ENCODE results near the gene CTBP2.

Gene CTBP2

DNA sequence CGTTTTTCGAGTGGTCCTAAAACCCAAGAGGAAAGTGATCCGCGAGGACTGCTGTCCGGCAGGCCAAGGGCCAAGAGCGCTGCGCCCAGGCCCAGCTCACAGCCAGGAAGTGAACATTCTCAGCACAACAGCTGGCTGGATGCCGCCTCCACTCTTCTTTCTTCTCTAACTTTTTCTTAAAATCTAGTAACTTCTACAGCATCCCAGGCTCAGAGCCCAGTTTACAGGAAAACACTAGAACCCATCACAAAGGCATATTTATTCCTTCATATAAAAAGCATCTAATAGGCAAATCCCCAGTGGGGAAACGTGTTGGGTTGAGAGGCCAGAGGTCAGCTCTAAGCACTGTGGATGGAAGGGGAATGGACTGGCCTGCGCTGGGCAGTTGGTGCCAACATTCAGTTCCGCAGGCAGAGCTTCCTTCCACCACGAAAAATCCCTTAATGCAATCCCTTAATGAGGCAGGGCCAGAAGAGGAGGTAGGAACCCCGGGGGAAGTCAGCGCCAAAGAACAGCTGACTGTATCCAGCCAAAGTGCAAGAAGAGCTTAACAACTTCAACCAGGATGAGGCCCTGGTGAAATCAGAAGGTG is 143.7 kb downstream of the CTBP2 start:
- no peak for DNase-seq

DNA sequence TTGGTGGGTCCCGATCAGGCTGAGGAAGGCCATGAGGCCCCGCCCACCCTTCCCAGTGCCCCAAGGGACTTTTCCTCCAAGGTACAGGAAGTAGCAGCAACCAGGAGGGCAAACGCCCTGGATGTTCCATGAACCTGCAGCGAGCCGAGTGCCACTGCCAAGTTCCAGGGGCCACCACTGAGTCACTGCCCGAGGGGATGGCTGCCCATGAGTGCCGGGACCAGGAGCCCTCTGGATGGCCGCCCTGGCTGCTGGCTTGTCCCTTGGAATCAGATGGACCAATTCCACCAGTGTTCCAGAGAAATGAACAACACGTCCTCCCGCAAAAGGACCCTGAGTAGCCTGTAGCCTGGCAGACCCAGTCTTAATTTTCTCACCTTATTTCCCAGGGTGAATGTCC is 144.2 kb downstream of the CTBP2 start:
- no peak for DNase-seq

DNA sequence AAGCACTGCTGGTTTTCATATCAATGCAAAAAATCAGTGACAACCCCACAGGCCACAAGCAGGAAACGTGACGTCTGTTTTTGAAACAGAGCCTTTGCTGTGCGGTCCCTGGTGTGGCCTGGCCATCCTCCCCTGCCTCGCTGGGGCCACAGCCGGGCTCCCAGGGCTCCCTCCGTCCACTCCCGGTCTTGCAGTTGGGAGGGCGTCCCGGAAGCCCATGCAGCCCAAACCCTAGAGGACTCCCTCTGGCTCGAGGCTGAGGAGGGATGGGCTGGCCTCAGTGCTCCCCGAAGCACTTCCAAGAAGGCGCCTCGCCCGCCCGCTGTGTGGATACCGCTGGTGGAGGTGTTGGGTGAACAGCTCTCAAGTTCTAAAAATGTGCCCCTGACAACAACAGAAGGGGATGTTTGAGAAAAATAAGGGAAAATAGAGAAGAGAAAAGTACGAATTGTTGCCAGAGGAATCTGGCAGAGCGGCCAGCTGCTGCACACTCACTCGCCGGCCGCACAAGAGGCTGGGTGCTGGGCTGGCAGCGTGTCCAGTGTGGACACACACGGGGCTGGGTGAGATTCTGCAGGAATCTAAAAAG is 144.9 kb downstream of the CTBP2 start:
- no peak for DNase-seq

DNA sequence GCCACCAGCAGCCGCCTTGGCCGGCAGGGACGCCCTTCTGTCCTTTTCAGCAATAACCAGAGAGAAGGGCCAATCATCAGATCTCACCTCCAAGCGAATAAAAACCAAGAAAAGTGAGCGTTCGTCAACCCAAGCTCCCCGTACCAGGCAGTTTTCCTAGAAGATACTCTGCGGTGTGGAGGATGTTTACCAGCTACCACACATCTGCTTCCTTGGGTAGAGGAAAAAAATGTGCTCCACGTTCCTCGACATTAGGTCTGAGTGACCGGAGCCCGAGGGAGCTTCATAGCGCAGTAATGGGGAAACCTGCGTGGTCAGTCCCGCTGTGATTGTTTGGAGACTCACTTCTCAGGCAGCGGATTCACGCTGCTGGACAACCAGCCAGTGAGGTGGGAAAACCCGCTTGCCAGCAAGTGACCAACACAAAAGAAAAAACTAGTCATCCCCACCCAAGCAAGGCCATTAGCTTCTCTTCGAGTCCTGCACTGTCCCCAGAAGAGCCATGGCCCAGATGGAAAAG is 145.5 kb downstream of the CTBP2 start:
- no peak for DNase-seq

DNA sequence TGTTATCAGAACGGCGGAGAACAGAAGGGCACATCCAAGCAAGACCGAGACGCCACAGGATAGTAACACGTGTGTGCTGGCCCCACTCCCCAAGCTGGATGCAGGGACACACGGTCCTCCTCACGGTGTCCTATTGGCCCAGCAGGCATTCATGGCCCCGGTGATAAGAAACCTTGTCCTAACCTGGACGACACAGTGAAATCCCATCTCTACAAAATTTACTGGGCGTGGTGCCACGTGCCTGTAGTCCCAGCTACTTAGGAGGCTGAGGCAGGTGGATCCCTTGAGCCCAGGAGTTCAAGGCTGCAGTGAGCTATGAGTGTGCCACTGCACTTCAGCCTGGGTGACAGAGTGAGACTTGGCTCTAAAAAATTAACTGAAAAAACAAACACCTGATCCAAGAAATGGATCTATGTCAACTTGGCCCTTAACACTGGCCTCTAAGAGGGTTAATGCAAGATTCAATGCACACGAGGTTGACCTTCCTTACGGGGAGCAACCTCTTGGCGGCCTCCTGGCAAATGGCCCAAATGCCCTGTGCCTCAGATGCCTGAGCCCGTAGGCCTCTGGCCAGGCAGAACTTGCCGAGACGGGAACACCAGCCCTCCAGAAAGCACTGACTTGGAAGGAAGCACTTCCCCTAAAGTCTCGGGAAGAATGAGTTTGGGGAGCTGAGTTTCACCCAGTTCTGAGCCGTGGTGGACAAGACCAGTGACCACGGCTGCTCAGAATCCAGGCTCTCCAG is 146.1 kb downstream of the CTBP2 start:
- DNase-seq: no peak

DNA sequence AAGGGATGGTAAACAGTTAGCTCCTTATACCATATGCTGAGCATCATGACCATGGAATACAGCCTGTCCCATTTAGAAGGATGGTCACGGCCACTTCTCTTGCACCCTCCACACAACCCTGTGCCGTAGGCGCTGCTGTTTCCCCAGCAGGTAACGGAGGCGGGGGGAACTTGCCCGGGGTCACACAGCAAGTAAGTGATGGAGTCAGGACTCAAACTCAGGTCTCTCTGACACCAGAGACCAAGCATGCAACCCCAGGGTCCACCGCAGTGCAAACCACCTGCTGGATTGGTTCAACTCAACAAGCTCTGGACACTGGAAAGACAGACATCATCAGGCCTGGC is 146.9 kb downstream of the CTBP2 start:
- no peak for DNase-seq

DNA sequence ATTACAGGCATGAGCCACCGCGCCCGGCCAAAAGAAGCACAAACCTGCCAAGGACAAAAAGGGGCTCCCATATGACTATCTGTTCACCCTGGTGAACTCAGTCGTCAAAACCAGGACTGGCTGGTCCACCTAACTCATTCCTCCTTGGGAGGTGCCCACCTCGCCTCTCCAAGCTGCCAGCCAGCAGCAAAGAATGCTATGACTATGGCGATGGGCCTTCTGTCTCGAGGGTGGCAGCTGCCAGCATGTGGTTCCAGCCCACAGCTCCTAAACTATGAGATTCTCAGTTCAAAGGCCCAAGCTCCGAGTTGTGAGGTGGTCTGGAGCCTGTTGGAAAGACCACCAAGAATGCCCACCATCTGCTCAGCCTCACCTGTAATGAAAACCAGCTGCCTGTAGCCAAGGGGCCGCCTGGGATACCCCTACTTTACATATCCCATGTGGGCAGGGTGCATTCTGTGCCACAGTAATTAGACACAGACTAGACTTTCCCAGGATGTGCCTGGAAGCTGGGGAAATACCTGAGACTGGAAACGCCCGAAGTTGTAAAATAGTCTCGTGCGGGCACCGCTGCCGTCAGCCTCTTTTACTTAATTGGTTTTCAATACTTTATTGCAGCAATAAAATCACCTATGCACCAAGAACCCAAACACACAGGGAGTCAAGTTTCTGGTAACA is 147.4 kb downstream of the CTBP2 start:
- DNase-seq: no peak

DNA sequence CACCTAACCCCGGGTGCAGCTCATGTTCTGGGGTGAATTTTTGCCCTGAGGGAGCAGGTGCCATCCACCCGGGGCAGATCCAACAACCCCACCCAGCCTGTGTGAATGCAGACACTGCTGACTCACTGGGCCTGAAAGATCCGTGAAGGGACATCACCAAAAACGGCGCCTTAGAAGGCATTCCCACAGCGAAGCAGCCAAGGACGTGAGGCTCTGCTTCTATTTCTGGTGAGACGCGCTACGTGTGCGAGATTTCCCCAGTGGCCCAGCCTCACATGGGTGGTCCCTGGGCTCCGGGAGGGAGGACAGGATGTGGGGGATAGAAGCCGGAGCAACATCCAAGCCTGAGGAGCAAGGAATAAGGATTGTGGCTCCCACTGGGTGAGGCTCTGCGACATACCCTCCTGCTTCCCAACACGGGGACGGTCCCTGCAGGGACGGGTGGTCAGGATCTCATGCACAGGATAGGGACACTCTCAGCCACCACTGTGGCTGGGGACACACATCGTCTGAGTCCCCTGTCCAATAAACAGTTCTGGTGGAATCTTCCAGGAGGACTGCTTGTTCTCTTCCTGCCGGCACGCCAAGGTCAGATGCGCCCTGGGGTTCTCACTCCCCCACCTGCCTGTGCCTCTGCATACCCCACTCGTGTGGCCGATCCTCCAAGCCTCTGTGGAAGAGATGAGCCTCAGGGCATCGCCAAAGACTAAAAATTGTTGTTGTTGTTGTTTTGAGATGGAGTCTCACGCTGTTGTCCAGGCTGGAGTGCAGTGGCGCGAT is 148.2 kb downstream of the CTBP2 start:
- DNase-seq: no peak

DNA sequence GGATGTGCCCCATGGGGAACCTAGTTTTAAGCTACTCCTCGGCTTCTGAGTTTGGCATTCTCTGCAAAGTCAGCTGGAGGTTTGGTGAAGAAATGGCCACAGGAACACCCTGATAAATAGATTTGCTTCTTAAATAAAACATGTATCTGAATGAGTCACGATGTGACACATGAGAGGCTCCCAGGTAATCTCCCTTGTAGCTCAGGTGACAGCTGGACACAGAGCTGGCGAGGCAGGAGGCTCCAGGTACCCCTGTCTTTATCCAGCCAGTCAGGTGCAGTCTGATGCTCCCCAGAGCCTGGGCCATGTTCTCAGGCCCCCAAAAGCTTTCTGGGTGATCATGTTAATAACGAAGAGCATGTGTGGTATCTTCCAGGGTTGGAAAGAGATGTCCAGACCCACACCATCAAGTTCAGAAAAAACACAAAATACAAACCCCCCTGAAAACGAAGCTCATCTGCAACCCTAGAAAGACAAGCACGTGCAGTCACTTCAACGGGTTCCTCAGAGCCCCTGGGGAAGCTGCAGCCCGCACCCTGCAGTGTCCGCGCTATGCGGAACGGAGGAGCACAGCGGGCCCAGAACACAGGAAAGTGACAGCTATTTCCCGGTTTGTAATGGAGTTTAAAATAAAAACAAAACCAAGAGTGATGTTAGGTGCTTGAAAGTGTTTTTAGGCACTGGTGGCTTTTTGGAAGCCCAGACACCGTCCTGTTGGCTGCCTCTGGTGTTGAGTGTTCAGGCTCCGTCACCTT is 149.0 kb downstream of the CTBP2 start:
- no peak for DNase-seq

DNA sequence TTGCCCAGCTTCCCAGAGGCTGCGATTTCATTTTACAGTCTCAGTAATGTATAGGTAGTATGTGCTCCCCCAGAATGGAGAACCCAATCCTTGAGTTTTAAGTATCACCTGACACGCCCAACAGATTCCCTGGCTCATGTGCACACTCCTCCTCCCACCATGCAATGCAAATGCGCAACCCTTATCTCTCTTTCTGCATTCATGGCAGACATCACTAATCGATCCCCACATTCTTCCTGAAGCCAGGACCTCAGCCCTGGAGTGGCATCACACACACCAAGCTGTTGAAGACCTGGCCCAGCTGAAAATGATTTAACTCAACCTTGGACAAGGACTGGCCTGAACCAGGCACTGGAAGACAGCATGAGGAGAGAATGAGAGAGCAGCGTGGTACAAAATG is 150.0 kb downstream of the CTBP2 start:
- DNase-seq: no peak

DNA sequence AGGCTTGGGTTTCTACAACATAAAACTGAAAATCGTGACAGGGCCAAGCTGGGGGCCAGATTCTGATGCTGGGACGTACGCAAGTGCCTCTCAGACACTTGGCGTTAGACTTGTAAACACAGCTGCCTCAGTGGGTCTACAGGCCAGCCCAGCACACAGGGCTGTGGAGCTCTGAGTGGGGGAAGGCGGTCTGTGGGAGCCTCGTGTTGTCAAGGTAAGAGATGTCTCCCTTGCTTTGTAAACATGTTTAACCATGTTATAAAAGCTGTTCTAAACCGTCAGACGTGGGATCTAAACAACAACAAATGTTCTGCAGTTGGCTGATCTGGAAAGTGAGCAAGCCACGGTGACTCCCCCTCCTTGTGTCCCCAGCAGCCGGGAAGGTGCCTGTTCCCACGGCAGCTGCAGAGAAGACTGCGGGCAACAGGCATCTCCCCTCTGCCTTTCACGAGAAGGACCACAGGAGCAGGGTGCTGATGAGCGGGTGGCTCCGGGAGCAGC is 150.7 kb downstream of the CTBP2 start:
- no peak for DNase-seq

DNA sequence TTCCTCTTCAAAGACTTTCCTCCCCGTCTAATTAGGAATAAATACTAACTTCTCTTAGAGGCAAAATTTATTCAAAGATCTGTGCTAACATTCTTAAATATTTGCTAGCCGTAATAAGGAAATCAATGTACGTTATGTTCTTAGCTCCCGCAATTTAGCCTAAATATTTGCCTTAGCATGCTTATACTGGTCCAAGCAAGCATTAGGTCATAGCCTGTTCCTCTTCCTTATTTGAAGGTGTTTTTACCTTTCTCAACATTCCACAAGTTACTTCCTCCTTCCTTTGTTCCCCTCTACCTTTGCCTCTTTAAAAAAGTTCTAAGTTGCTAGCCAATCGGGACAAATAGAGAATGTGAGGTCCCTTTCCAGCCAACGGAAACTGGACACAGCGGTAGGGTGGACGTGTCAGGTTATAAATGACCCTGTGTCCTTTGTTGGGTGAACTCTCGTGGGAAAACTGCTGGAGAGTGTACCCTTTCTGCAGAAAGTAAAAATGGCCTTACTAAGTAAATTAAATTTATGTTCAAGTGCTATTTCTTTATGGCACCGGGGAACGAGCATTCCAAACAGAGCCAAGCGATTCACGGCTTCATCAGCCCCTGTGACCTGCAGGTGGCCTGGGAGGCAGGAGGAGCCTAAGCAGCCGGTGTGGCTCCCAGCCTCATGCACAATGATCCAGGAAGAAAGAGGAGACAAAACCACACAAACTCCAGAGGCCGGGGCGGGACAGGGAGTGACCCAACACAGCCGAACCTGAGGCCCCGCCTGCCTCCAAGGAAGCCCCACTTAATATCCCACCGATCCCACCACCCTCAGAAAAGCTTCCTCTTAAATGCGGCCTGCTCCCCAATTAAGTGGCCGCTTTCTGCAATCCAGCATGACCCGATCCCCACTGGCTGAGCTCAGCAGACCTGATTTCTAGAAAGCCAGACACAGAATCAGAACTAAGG is 151.4 kb downstream of the CTBP2 start:
- no peak for DNase-seq

DNA sequence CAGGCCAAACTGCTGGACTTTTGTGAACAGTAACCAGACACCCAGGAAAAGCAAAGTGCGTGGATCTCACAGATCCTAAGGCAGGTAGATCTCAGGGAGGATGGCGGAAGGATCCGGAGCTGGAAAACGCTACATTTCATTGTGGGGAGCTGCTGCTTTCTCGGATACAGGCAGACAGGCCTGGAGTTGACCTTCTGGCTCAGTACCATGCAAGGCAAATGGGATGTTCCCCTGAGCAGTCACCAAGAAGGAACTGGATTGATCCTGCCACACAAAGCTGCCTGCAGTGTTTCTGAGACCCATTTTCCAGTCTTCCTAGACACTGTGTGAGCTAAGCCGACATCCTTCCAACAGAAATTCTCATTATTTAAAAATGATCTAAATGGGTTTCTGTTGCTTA is 152.9 kb downstream of the CTBP2 start:
- no peak for DNase-seq

DNA sequence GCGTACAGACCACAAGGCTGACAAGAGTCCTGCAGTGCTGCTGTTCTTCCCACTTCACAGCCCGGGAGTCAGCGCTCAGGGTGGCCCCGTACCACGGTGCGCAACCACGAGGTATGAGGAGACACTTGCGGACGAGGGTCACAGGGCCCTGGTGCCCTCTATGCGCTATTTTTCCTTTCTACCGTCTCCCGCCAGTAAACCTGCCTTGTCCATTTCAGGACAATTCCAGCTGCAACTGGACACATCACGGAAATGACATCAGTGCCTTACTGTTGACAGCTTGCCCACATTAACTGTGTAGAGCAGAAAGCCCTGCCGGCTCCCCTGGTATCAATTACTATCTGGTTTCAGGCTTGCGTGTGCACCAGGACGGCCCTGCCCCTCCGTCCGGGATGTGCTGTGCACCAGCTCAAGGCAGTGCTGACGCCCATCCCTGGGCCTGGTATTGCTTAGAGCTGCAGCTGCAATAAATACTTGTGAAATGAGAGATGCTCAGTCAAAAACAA is 153.4 kb downstream of the CTBP2 start:
- DNase-seq: no peak

DNA sequence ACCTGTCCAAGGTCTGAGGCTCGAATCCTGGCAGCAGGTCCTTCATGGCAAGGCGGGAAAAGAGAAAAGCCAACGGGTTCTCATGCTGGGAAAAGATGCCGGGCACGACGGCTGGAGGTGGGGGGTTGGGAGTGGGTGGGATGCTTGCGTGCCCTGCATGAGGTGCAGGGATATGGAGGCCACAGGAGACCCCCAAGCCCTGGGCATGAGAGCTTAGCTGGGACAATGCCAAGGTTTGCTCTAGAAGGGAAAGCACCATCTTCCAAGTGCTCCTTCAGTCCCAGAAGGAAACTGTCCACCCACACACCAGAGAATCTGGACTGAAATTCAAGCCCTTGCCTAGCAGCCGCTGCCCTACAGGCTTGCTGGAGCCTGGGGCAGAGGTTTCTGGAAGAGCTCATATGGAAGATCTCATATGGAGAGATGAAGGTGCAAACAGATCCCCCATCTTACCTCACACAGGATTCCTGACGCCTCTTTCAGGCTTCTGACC is 154.1 kb downstream of the CTBP2 start:
- no peak for DNase-seq

DNA sequence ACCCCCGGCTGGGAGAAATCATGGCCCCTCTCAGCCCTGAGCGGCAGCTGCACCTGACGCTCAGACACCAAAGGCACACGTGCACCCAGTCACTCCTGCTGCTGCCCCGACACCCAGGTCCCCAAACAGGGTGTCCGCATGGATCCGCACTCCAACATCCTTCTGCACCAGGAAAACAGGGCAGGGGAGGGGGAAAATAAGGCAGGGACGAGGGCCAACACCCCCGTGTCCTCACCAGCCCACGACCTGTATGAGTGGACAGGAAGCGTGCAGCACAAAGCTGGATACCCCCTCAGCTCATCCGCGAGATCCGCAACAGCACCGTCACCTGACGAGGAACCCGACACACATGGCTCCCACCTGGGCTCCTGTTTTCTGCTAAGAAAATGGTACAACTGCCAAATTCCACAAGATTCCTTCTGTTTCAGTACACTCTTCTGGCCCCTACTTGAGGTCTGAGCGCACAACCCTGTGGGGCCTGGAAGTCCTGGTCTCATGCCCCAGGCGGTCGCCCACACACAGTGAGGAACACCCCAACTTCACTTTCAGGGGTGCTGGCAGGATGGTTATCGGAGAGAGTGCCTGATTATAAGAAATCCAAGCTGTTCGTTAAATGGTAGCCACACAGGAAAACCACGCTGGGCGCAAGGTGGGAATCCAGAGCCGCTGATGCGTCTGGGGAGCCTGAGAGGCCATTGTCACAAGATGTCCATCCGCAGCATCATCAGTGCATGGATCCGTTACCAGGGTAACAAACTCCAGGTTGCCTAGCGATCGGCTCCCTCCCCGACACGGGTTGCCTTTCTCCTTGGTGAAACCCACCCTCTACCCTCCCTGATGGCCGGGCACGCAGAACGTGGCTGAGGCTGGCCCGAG is 154.8 kb downstream of the CTBP2 start:
- no peak for DNase-seq

DNA sequence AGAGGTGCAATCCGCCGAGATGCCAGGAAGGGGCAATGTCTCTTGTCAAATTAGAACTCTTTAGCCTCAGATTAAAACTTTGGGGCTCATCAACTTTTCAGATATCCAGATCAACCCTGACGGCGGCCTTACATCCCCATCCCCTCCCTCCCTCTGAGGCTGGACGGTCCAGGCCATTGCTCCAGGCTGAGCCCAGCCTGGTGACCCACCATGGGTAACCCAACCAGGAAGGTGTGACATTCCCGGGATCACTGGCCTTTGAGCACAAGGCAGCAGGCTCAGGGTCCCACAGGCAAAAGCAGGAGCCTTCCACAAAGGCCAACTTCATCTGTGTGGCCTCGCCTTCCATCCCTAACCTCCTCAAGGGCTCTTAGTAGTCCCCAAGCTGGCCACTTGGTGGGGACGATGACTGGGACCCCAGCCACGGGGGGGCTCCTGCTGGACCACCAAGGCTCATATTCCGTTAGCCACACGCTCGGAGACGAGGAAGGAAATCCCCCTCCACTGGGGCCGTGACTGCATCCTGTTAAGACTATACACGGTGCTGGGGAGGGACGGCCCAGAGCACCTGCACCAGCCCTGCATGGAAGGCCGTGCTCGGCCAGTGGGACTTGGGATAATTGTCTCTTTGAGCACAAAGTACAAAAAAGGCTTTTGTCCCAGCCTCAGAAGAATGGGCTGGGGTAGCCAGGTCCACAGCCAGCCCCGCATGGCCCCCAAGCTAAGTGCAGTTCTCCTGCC is 155.6 kb downstream of the CTBP2 start:
- DNase-seq: no peak

DNA sequence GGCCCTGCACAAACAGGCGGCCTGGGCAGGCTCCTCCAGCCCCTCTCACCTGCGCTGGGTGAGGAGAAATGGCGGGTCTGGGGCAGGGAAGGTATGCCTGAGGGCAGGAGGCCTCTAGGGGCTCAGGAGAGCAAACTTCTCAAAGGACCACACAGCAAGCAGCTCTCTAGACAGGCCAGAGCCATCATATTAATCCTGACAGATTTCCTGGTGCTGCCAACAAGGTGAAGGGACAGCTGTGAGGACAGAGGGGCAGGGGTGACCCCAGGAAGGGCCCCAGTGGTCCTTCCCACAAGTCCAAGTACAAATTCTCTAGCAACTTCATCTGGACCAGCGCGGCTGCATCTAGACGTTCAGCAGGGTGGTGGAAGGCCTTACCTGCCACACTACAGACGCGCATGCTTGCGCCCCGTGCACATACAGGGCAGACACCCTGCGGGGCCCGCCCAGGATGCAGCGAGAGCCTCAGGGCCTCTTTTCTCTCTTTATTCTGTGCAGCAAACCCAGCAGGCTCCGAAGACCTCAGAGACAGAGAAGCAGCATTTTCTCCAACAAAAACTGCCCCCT is 156.4 kb downstream of the CTBP2 start:
- DNase-seq: no peak
